COLO668 (cell line): ENCODE measurements around the gene RAC2.
"Not testable (repeated sequence)": the region's sequence is repeated elsewhere in the genome, so short reads cannot be mapped to it uniquely, and the experiment has no call there.

Experiments used
- DNase-seq: peaks from one replicate; lab custom pipeline; 2025; ENCODE audit not compliant: unreplicated experiment; lab: John Stamatoyannopoulos, UW

The RAC2 gene

DNA sequence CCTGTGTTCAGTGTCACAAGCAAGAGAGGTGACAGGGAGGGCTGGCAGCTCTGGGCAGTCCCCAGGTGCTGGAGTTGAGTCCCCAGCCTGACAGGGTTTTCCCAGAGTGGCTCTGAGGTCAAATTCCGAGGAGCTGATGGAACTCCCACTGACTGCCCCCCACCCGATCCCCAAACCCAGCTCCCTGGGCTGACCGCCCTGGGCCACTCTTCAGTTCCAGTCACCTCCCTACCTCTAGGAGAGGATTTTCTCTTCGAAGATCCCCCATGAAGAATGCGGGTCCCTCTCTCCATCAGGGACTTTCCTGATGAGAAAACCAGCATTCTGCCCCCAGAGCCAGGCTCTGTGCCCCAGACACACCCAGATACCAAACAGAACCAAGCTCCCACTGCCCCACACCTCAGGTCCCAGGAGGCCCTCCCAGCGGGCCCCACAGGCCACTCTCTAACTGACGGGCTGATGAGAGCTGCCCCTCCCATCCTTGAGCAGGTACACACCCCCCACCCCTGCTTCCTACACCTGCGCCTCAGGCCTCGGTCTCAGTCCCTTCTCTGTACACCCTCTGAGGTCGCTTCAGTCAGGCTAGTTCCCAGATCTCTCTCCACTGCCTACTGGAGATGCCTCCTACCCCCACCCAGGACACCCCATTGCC is 12.1 kb upstream of the RAC2 start:
- DNase-seq = no peak

DNA sequence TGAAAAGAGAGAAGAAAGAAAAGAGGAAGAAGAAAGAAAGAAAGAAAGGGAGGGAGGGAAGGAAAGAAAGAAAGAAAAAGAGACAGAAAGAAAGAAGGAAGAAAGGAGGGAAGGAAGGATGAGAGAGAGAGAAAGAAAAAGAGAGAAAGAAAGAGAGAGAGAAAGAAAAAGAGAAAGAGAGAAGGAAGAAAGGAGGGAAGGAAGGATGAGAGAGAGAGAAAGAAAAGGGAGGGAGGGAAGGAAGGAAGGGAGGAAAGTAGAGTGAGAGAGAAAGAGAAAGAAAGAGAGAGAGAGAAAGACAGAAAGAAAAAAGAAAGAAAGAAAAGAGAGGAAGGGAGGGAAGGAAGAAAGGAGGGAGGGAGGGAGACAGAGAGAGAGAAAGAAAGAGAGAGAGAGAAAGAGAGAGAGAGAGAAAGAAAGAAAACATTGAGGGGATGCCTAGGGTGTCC is 11.5 kb upstream of the RAC2 start:
- DNase-seq = no peak

GRCh38 chr22:37254867-37255233 is 10.8 kb upstream of the RAC2 start:
- DNase-seq = no peak

GRCh38 chr22:37254209-37254866 is 10.3 kb upstream of the RAC2 start:
- no peak for DNase-seq

GRCh38 chr22:37253126-37253660 is 9.1 kb upstream of the RAC2 start:
- no peak for DNase-seq

GRCh38 chr22:37251836-37252235 is 7.8 kb upstream of the RAC2 start:
- DNase-seq = not testable (repeated sequence)

DNA sequence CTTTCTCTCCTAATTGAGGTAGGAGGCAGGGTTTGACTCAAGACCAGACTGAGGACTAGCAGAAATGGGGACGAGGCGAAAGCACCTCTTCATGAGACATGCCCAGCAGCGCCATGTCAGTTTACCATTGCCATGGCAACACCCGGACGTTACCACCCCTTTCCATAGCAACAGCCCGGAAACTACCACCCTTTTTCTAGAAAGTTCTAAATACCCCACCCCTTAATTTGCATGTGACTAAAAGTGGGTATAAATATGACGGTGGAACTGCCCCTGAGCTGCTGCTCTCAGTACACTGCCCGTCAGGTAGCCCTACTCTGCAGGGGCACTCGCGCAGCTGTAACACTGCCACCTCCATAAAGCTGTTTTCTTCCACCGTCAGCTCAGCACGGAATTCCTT is 5.9 kb upstream of the RAC2 start:
- no peak for DNase-seq

- DNase-seq = no peak
Measured at GRCh38 chr22:37248251-37248650, 4.2 kb upstream of the RAC2 start.

DNA sequence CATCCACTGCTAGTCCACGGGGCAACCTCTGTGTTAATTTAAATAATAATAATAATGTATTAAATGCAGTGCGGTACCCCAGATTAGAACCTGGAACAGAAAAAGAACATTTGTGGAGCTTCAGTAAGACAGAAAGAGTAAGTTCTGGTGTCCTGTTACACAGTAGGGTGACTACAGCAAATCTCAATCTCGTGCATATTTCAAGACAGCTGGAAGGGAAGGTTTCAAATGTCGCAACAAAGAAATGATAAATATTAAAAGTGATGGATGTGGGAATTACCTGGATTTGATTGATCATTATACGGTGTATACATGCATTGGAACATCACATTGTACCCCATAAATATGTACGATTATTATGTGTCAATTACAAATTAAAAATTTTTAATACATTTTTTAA is 1.7 kb upstream of the RAC2 start:
- no peak for DNase-seq

DNA sequence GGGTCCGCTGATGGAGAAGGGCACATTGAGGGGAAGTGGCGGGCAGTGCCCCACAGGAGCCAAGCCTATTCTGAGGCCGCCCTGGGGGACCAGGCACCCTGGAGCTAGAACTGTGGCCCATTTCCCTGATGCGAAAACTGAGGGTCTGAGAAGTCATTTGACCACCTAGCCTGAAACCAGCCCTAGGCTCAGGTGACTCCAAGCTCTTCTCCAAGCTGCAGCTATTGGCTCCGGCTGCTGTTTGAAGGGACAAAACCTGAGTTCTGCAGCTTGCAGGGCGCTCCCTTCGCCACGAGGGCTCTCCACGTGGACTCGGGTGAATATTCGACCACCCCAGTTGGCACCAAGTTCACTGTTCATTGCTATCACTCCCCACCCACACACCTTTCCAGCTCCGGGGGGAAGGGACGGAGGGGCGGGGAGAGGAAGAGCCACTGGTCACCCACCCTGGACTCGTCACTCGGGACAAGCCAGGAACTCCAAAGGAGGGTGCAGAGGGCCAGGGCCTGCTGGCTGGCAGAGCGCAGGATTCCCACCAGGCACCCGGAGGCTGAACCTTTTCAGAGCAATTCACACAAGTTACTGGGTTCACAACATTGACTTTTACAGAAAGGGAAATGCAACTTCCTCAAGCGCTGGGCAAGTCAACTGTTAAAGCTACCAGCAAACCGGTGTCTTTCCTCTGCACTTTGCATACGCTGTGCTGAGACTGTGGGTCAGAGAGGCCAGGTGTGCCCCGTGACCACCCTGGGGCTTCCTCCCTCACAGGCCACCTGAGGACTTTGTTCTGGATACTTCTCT is 1.1 kb upstream of the RAC2 start:
- DNase-seq = no peak

DNA sequence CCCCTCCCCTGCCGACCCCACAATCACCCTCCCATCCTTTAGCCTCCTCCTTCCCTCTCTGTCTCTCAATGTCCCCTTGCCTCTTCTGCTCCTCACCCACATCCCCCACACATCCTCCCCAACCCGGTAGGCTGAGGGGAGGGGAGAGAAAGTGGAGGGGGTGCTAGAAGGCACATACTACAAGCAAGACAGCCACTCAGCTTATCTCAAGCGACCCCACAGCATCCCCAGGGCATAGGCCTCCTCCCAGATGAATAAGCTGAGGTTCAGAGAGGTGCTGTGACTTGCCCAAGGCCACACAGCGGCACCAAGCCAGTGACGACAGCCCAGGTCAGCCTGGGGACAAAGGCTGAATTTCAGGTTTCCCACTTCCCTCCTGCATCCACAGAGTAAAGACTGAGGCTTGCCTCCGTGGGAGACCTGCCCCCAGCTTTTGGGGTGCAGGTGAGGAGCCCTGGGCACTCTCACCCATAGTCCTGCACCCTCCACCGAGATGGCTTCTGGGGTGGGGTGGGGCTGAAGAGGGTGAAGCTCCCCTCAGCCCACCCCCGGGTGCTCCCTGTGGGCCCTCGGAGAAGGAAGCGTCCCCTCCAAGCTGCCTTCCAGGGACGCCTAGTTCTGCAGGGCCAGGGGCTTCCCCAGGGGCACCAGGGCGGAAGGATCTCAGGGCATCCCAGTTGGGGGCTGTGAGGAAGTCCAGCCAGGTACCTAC is 511 bp downstream of the RAC2 start:
- DNase-seq = no peak

DNA sequence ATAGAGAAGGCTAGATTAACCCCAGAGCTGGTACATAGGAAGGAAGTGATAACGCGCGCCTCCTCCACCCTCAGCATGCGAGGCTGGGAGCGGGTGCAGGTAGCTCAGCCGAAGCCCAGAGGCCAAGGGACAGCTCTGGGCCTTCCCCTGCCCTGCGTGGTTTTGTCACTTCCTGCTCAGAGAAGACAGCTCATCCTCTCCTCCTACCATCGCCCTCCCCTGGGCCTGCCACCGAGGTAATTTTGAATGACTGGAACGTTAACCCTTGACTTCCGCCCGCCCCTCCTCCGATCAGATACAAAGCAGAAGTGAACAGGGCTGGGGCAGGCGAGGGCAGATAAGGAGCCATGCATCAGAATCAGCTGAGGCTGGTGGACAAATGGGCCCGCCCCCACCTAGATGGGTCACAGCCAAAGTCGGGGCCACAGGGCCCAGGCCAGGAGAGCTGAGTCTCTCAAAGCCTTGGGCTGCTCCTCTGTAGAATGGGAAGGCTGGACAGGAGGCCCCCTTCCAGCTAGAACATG is 1.6 kb downstream of the RAC2 start:
- no peak for DNase-seq

DNA sequence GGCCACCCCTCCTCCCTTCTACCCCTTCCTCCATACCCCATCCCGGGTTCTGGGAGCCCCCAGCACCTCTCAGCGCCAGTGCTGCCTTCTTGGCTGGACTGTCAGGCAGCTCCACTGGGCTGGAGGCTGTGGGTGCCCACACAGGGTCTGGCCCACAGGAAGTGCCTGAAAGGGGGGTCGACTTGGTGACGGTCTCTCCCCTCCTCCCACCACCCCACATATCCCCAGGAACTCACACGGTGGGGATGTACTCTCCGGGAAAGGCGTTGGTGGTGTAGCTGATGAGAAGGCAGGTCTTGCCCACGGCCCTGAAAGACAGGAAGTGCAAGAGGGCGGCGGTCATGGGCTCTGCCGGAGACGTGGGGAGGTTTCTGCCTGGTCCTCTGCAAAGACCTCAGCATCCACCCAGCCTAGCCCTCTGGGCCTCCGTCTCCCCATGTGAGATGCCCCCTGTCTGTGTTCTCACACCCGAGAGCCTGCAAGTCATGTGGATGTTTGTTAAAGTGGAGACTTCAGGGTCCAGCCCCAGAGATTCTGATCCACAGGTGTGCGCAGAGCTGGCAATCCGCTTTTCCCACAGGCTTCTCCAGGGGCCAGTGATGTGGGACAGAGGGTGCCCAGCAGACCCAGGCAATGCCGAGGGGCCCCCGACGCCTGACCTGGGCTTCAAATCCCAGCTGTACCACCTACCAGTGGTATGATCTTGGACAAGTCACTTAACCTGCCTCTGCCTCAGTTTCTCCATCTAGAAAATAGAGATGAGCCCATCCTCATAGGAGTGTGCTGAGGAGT is 2.5 kb downstream of the RAC2 start:
- DNase-seq = no peak

GRCh38 chr22:37240941-37241320 is 3.1 kb downstream of the RAC2 start:
- DNase-seq = no peak

DNA sequence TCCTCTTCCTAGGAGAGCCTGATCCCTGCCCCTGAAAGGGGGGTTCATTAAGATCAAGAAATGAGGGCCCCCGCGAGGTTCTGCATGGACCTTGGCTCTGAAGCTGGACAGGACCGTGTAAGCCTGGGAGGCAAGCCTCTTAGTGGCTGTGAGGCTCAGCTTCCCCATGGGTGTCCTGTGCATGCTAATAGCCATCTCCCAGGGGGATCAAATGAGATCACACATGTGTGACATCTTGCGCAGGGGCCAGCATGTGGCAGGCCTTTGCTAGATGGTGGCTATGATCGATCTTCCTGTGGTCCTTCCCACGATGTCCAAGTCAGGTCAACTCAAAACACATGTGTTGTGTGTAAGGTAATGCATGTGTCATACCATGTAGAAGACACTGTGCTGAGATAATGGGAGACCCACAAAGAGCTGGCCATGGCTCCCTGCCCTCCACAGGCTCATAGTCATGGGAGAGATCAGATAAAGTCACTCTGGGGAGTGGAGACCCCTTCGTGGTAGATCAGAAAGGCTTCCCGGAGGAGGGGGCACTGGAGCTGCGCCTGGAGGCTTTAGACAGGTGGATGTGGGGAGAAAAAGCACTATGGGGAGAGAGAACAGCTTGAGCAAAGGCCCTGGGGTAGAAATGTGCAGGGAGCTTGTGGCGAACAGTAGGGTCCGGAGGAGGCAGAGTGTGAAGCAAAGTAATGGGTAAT is 3.7 kb downstream of the RAC2 start:
- DNase-seq = no peak

DNA sequence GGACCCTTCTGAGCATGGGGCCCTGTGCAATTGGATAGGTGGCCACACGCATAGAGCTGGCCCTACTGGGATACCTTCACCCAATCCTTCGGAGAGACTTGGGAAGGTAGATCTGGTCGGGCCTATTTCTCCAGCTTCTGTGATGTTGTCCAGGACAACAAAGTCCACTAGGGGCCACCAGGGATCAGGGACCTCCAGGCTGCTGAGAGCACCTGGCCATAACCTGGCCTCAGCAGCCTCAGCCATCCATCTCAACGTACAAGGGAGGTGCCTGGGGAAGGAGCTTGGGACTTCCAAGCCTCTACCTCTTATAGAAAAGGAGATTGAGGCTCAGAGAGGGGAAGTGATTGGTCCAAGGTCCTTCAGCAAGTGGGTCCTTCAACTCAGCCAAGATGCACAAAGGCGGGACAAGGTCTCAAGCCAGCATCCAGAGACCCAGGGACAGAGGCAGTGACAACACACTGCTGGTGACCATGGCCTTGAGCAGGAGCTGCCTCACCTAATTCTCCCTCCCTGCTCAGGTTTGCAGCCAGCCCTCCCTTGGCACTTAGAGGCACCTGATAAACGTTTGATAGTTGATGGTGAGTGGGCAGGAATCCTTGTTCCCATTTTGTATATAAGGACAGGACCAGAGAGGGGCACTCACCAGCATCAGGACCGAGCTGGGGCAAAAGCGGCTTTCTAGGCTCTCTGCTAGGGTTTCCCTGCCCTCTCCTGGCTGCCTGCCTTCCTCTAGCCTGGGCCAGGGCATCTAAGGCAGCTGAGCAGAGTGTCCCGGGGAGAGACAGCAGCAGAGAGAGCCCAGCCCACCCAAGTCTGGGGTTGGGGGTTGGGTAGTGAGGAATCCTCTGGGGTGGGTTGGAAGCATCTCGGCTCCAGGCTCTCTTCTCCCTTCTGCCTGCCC is 4.5 kb downstream of the RAC2 start:
- no peak for DNase-seq

DNA sequence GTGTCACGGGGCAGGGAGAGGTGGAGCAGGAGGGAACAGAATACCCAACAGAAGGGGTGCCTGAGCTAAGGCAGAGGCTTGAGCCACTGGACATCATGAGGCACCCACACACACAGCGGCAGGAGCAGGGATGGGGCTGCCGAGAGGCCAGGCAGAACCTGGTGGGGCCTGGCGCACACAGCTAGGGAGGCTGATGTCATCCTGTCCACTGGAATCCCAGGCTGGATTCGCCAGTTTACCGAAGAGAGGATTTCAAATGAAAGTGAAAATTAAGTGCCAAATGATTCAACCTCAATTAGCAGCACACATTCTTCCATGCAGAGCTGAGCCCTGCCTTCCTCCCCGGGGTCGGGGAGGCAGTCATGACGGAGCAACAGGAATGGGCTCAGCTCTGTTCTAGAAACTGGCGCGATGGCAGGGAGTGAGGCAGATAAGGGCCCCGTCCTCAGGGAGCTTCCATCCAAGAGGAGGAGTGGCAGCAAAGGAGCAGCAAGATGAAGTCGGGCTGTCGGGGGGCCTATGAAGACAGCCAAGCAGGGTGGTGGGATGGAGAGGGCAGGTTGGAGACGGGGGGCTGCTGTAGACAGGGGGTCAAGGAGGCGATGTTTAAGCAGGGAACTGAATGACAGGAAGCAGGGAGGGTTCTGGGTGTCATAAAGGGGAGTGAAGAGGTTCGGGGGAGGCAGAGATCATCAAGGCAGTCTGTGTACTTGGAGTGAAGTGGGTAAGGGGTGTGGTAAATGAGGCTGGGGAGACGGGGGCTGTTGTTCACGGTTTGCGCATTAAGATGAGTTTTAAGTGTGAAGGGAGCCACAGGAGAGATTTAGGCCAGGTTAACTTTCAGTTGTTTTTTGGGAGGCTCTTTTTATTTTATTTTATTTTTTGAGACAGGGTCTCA is 6.4 kb downstream of the RAC2 start:
- DNase-seq = no peak
